Erythroblast (primary cell): ENCODE results near the gene BLTP3A.

Source experiments
- GATA1 ChIP-seq: IDR thresholded peaks from 2 replicates; pipeline ENCODE4 v1.6.1; 2011; ENCODE audit warnings: low read depth, mild to moderate bottlenecking, control low read depth, low read length, moderate library complexity
- POLR2A ChIP-seq: IDR thresholded peaks from 2 replicates; pipeline ENCODE4 v1.6.1; 2011; ENCODE audit warnings: mild to moderate bottlenecking, low read length

- TF ChIP-seq POLR2A (no peak), GATA1 (no peak)
Observed at GRCh38 chr6:34788111-34788510, 3.8 kb upstream of the BLTP3A start.
